GM20431 (cell line): Measurements from ENCODE around the gene GBGT1.

Experiments
- in situ Hi-C: fragments of 300-500 bp; cut with MseI, MboI; formaldehyde crosslinking; loops from one replicate; pipeline ENCODE4 v1.15.0; 2020; ENCODE audit warnings: low sequenced_read_pairs; ENCODE audit not compliant: unreplicated experiment

GBGT1 gene

DNA sequence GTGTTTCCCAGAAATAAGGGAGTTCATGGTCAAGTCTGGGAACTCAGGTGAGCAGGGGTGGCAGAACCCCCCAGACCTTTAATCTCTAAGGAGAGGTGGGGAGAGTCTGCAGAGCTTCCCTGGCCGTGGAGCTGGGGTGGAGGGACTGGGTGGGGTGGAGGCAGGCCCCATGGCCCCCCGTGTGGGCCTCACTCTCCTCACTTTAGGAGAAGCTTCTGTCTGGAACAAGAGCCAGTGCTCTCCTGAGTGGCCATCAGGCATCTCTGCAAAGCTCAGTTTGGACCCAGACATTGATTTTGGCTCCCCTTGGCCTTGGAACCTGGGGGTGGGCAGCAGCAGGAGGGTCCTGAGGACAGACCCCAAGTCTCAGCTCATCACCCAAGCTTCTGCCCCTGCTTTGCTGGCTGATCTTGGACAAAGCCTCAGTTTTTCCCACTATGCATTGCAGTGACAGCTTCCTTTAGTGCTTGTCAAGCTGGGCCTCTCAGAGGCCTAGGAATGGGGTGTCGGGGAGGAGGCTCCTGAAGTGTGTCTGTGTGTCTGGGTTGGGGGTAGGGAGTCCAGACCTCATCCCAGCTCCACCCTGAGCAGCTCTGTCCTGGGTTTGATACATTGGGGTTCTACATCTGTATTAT lies 3.5 kb upstream of the GBGT1 start:
- in situ Hi-C loops = no loop called here

DNA sequence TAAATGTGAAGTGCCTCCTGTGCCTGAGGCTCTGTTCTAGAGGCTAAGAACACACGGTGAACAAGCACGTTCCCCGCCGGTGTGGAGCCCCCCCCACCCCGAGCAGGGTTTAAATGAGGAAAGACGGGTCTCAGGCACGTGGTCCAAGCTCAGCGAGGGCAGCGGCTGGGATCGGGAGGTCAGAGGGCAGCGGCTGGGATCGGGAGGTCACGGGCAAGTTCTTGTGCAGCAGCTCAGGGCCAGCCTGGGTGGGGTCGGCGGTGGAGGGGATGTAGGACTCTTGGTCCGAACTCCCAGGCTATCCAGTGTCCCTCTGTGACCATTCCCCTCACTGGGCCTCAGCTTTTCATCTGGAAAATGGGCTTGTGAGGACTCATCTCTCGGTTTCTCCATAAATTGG lies 2.7 kb upstream of the GBGT1 start:
- in situ Hi-C loops = no loop called here

DNA sequence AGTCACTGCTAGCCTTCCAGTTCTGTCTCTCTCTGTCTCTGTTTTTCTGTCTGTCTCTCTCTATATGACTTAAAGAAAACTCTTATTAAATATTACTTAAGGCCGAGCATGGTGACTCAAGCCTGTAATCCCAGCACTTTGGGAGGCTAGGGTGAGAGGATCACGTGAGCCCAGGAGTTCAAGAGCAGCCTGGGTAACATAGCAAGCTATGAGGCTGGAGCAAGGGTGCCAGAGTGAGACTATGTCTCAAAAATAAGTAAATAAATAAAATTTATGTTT lies 1.7 kb upstream of the GBGT1 start:
- in situ Hi-C loops = no loop called here

DNA sequence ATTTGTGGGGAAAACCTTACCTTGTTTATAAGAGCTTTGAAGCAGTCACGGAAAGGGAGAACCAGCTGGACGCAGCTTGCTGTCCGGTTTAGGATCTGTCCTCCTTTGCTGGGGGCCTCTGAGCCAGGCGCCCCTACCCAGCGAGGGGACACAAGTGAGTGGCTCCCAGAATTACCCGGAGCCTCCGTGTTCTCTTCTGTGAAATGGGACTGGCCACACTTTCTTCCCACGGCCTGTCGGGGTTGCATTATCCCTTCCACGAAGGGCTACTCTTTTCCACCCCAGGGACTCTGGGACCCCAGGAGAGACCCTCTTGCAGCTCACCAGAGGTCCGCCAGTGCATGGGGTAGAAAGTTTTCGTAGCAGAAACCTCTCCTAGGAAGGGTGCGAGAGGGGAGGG lies 477 bp upstream of the GBGT1 start:
- in situ Hi-C loops = no loop called here

DNA sequence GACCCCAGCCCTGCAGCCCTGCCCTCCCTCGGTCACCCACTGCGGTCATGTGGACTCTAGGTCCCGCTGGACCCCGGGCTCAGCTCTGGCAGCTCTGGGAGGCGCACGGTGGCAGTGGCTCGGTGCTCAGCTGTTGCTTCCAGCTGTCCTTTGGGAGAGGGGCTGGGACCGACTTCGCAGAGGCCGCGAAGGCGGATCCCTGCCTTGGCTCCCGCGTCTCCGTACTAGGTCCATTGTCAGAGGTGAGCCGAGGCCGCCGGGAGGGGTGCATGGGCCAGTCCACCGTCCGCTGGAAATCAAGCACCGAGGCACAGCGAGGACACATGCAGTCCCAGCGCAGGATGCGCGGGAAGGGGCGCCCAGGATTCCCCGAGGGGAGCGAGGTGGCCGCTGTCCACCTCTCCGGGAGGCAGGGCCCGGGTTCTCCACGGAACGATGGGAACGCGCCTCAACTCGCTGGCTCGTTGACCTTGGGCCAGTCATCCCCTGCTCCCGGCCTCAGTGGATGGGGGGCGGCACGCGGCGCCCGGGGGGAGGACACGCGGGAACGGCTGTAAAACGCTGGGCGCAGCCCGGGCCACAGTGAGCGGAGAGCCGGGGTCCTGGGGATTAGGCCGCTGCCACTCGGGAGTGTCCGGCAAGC lies 732 bp downstream of the GBGT1 start:
- in situ Hi-C loops = no loop called here

DNA sequence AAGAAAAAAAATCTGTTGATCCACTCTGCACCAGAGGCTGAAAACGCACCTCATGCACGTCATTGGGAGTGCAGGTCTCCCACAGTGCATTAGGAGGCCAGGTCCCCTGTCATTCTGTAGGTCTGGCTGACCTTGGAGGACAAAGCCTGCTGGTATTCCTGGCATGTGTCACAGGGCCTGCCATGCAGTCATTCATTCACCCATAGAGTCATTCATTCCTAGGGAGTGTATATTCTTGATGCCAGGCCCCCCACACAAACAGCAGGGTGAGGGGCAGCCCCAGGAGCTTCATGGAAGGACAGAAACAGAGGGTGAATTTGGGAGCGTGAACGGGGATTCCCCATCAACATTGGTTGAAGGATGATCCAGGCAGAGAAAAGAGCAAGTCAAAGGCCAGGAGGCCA lies 2.2 kb downstream of the GBGT1 start:
- in situ Hi-C loops = no loop called here

DNA sequence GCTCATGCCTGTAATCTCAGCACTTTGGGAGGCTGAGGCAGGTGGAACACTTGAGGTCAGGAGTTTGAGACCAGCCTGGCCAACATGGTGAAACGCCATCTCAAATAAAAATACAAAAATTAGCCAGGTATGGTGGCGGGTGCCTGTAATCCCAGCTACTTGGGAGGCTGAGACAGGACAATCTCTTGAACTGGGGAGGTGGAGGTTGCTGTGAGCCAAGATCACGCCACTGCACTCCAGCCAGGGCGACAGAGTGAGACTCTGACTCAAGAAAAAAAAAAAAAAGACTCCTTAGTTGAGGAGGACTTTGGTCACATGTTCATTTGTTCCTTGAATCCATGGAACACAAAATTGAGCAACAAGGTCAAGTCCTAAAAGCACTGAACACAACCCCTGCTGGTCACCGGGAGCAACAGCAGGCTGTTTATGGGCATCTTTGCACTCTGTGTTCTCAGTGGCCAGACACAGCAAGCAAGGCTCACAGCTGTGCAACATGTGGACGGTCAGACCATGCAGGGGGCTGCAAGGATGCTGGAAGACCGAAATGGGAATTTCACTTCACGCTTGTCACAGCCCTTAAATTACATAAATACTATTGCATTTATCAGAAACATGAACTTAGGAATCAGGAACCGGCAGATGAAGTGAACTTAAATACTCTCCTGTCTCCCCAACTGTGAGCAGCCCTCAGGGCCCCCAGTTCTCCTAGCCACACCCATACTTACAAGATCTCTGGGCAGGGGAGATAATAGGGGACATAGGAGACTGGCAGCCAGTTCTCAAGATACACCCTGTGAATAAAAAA lies 2.8 kb downstream of the GBGT1 start:
- in situ Hi-C loops = no loop called here

DNA sequence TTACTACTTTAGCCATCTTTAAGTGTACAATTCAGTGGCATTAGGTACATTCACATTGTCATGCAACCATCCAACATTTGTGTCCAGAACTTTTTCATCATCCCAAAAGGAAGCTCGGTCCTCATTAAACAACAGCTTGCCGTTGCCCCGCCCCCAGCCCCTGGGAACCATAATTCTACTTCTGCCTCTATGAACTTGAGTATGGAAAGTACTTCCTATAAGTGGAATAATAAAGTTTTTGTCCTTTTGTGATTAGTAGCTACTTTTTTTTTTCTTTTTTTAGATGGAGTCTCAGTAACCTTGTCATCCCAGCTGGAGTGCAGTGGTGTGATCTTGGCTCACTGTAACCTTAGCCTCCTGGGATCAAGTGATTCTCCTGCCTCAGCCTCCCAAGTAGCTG lies 5.0 kb downstream of the GBGT1 start:
- in situ Hi-C loops = no loop called here

DNA sequence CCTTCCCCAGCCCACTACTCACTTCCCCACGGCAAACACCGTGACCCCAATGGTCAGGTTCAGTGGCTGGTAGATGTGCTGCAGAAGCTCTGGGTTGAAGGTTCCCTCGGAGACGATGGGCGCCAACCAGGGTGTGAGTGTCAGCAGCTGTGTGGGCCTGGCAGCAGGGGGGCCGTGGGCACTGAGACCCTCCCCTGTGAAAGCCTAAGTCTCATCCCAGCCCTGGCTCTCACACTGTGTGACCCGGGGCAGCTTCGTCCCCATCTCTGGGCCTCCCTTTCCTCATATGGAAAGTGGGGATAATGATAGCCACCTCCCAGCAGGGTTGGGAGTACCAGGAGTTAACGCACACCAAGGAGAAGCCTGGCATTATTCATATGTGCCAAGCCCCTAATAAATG lies 8.6 kb downstream of the GBGT1 start:
- in situ Hi-C loops = no loop called here

DNA sequence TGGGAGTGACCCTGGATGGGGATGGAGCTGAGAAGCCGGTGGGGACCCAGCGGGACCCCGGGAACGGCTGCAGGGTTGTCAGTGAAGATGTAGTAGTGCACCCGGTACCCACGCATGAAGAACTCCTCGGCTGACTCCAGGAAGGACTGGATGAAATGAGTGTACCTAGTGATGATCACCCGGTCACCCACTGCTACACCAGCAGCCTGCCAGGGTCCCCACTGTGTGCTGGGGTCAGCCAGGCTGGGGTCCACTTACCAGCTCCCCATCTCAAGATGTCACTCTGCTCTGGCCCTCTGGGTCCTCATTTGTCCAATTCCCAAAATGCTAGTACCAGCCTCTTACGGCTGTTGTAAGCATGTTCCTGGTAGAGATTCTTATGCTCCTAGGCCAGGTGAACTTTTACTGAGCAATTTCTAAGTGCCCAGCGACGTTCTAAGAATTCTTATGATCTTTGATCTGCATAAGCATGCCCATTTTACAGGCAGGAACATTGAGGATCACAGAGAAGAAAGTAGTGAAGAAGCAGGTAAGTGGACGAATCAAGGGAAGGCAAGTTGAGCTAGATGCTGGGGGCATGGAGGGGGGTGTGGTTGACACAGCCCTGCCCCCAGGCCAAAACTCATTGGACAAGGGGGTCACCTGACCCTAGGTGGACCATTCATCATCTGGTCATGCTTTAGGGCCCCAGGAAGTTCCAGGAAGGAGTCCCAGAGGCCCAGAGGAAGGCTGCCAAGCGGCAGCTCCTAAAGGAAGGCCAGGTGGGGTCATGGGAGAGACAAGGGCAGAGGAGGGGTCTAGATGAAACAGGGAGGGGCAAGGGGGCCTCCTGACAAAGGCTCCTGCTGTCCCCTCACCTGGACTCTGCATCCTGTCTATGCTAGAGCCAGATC lies 9.4 kb downstream of the GBGT1 start:
- in situ Hi-C loops = no loop called here

DNA sequence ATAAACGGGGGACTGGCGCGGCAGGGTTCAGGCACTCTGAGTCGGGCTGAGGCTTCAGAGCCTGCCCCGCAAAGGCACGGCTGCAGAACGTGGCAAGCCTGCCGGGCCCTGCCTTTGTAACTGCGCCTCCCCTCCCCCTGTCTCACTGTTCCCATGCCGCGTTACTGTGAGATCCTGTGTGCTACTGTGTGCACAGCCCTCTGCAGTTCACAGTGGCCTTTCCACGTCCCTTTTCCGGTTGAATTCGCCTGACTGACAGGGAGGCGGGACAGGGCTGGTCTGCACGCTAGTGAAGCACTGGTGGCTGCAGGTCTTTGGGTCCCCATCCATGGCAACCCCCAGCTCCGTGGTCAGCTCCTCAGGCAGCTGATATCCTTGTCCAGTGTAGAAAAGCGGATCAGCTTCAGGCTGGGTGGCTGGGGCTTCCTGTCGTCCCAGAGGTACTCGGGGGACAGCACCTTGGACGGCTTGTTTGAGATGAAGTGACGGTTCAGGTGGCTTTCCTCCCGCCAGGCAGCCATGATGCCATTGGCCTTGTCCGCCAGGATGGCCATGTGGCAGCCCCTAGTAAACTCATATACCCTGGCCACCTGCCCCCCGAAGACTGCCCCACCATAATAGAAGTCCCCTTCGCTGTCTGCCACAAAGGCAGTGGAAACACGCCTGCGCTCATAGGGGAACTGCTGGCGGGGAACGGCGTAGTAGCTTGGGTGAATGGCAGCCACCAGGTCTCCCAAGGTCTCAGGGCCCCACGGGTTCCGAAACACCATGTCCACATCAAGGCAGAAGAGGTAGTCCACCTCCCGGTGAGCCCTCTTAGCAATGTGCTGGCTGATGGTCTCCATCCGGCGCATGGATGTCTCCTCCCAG lies 10.3 kb downstream of the GBGT1 start:
- in situ Hi-C loops = no loop called here

DNA sequence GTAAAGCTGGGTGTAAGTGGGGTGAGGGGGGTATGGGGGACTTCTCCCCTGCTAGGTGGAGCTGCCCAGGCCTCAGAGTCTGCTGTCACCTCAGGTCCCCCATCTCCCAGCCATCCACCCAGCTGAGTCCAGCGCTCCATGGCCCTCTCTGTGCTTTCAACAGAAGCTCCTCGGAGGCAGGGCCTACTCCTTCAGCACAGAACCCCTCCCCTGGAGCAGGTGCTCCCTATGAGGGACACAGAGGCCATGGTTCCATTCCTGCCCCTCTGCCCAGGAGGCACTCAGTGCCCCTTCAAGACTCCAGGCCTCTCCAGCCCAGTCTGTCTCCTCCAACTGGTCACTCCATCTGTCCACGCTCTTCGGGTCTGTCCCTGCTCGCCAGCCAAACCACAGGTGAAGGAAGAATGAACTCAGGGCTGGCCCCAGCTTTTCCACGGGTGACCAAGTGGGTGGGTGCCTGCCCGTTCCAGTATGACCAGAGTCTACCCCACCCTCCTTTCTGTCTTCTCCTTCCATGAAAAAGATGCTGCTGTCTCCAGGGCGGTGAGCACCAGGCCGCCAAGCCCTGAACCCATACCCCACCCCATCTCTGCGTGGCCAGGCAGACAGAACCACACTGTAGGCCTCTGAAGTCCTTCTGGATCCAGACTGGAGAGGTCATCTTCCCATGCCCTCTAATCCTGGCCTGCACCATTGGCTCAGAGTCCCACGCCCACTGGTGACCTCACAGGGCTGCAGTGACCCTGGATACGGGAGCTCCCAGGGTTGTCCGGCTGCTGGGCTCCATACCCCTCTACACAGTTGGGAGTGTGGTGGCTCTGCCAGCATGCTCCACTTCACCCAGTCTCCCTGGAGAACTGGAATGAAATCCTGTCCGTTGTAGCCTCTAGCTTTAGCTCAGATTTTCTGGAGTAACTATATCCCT lies 11.9 kb downstream of the GBGT1 start:
- in situ Hi-C loops = no loop called here

DNA sequence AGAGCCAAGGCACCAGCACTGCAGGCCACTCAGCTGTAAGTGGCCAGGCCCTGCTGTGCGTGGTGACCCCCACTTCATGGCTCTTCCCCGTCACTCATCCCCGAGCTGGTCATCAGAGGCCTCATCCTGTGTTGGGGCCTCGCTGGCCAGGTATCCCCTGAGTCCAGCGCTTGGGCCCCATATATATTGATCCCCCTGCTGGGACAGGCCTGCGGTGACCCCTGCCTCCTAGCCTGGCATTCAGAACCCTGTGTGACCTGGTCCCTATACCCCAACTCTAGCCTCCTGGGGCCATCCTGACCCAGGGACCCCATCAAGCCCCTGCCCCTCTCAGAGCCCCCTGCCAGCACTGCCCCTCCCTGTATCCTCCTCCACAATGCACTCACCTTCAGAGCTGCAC lies 12.7 kb downstream of the GBGT1 start:
- in situ Hi-C loops = no loop called here

DNA sequence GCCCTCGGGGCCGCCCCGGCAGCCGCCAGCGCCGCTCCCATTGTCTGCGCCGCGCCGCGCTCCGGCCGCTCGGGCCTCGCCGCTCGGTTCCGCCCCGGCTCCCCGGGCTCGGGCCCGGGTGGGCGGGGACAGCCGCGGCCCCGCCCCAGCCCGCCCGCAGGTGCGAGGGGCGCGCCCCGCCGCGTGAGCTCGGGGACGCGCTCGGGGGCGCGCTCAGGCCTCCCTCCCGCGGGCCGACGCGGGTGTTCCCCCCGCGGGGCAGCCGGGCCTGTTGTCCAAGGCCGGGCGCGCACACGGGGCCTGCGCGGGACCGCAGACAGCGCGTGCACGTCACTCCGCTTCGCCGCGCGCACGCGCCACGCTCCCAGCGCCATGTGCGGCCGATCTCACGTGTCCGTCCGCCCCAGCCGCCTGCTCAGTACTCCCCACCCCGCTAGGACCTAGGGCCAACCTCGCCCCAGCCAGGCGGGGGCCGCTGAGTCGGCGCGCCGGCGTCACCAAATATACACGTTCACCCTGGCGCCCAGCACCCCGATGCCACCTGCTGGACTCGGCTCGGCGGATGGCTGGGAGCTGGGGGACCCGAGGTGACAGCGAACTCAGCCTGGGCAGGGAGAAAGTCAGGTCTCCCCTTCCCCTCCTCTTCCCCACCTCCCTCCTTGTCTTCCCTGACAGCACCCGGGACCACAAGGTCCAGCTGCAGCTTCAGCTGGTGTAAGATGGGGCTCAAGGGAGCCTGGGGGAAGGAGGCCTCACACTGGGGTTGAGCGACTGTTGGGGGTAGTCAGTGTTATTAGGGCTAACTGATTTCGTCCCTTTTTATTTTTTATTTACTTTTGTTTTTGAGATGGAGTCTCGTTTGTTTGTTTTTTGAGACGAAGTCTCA lies 14.3 kb downstream of the GBGT1 start:
- in situ Hi-C loops = loop anchor here (10.0 kb wide), 1 partner anchor 115 kb away; the partner anchor contains the start of gene GTF3C5

DNA sequence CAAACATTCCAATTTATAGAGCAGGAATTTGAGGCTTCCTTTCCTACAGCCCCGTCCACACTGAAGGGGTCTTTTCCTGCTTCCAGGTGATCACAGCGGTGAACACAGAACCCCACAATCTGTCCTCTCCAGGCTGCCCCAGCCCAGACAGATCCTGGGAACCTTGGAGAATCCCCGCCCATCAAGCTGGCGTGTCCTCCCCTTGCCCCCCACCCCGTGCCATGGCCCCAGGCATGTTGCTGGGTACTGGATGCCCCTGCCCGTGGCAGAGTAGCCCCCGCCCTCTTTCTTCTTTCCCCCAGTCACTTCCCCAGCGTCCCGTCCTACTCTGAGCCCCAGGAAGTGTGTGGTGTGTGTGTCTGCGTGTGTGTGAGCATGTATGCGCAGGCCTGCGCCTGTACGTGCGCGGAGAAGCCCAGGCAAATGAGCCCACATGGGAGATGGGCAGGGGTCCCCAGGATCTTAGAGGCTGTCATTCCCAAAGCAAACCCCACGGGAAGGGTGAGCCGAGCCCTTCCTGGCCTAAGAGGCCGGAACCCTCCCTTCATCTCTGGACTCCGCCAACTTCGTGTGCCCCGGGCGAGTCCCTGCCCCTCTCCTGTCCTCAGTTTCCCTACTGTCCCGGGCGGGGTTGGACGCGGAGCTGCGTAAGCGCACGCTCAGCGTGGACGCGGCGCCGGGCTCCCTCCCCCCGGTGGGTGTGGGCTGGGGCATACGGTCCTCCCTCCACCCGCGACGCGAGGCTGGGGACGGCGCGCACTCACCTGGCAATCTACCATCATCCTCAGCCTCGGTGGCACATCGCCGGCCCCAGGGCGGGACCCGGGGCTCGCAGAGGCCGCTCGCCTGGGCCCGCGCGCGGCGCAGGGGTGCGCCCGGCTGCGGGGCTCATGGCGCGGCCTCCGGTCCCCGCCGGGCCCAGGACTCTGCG lies 15.2 kb downstream of the GBGT1 start:
- in situ Hi-C loops = loop anchor here (10.0 kb wide), 1 partner anchor 114 kb away; the partner anchor contains the start of gene GTF3C5

DNA sequence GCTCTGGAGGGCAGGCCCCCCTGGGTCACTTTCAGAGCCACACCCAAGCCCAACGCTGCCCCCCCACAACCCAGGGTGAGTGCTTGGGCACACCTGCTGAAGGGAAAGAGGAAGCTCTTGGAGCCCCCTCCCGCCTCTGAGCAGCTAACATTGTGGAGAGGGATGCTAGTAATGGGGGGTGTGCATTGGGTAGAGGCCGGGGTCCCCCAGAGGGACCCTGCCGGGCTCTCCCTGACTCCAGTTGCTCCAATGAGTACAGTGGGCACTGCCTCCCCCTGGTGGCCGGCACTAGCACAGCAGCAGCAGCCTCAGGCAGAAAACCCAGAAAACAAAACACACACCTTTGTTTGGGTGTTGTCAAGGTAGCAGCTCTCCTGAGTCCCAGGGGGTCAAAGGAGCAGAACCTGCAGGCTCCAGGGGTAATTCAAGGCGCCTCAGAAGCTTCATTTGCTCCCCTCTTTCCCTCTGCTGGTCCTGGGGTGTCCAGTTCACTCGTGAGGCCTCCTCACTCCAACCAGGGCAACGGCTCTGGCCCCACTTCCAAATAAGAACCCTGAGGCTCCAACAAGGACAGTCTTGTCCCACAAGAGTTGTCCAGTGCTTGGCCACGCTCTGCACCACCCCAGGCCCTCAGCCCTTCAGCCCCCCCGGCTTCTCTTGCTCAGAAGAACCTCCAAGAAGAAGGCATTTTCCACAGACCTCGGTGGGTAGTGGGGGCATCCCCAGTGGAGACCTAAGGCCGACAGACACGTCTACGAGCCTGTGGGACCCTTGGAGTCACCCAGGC lies 16.1 kb downstream of the GBGT1 start:
- in situ Hi-C loops = loop anchor here (10.0 kb wide), 1 partner anchor 113 kb away; the partner anchor contains the start of gene GTF3C5
